Embryonic facial prominence (tissue), 1 donor: ENCODE results near the gene C11orf58.
A peak's percentile ranks its signal among the peaks of the same experiment; 100 is the strongest.

Experiments
- DNase-seq: peaks from one replicate; pipeline ENCODE4 v3.0.0-alpha.2; 2016; ENCODE audit errors: extremely low spot score

C11orf58 gene

DNA sequence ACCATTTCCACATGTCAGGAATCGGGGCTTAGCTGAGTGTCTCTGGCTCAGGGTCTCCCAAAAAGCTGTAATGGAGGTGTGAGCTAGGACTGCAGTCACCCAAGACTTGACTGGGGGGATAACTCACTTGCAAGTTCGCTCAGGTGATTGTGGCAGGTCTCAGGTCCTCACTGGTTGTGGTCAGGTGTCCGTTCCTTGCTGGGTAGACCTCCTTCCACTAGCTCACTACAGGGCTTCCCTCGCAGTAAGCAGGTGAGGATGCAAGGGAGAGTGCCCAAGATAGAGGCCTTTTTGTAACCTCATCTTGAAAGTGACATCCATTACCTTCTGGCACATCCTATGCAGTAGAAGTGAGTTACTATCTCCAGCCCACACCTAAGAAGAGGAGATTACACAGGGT, 29.5 kb downstream of the C11orf58 start:
- DNase-seq, result no peak

DNA sequence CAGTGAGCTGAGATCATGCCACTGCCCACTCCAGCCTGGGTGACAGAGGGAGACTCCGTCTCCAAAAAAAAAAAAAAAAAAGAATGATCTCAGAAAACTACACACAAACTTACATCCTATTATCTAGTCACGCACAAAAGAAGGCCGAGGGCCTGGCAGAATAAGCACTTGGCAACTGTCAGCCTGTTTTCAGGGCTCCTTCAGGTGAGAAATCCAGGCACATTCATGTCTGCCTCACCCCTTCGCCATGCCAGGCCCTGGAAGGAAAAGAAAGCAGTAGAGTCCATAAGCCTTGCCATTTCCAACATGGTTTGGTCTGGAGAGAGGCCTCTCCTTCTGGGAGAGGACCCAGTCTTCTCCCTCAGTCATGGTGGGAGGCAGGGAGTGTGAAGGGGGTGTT, 30.9 kb downstream of the C11orf58 start:
- DNase-seq, result no peak

- DNase-seq, result no peak
Observed at GRCh38 chr11:16770016-16770415, 31.6 kb downstream of the C11orf58 start.

DNA sequence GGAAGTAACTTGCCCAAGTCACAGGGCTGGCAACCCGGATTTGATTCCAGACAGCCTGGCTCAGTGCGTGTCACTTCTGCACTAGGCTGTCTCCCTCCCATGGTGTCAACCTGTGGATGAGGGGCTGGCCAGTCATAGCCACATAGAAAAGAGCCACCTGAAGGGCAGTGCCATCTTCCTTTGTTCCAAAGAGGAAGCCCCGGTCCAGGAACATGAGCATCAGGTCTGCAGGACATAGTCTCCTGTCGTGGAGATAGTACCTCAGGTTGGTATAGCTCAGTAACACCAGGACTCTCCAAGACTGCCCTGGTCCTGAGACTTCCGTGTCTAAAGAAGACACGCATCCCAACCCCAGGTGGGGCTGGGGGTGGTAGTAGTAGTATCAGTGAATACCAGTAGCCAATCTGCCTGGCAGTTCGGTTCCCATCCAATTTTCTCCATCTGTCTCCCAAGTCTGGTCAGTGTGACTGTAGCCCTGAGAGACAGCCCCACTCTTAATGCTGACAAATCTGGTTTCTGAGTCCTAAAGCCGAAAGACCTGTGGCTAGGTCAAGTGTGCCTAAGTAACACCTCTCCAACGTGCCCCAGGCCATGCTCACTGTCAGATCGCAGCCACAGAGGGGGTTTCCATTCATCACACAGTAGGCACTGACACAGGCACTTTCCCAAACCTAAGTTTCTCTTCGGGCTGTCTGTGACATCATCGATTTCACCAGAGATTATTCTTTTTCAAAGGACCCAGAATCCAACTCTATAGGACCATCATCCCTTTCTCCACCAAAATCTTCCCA, 33.1 kb downstream of the C11orf58 start:
- DNase-seq, result no peak

GRCh38 chr11:16772141-16772512, 33.7 kb downstream of the C11orf58 start:
- no peak for DNase-seq

GRCh38 chr11:16773981-16774935, 35.8 kb downstream of the C11orf58 start:
- no peak for DNase-seq

GRCh38 chr11:16774936-16775613, 36.6 kb downstream of the C11orf58 start:
- DNase-seq, result no peak

- DNase-seq, result no peak
Observed at GRCh38 chr11:16775614-16776283, 37.3 kb downstream of the C11orf58 start.

DNA sequence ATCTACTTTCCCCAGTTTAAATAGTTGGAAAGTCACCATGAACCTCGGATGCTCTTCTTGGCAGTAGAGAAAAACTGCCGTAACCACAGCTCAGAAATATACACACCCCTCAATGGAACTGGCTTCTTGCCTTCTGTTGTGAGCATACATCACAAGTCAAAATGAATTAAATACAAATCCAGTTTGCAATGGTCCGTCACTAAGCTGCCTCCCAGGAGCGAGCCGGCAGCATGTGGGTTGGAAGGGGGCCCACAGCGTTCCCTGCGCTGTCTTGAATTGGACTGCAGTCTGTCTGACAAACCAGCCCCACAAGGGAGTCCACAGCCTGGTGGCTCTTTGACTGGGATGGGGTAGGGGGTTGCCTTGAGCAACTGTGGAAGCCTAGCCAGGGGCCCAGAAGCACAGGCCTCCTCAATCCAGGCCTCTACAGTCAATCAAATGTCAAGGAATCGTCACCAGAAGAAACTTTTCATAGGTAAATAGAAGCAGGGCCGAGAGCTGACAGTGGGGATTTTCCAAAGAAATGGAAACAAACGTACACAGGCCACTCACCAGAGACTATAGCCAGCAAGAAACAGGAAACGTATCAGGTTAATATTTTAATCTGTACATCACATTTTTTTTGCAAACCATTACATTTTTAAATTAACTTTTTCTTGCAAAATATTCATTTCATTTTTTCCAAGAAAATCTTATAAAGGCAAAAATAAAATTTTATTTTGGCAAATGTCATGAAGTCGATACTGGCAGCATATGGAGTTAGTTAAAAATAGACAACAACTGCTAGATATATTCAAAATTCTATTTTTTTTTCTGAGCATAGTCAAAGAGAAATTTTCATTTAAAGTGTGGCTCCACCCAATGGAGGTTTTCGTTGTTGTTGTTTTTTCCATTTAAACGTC, 38.5 kb downstream of the C11orf58 start:
- DNase-seq, result peak; percentile 84

- DNase-seq, result no peak
Observed at GRCh38 chr11:16777613-16777975, 39.1 kb downstream of the C11orf58 start.

- no peak for DNase-seq
Observed at GRCh38 chr11:16778286-16778685, 39.8 kb downstream of the C11orf58 start.

- DNase-seq, result no peak
Observed at GRCh38 chr11:16778876-16779275, 40.4 kb downstream of the C11orf58 start.

GRCh38 chr11:16779436-16779835, 41.0 kb downstream of the C11orf58 start:
- DNase-seq, result no peak

DNA sequence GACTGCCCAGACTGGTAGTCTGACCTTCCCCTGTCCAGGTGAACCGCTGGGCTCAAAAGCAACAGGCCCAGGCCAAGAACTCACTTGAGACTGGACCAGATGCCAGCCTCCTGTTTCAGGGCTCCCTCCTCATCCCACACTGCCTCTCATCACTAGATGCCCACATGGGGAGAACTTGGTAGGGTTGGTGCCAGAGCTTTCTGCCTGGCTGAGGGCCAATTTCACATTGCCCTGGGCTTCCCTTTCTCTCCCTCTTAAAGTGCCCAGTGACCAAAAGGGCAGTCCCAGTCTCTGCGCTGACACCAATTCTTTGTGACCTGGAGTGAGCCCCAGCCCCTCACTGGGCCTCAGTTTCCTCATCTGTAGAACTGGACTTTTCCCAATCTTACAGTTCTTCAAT, 41.7 kb downstream of the C11orf58 start:
- no peak for DNase-seq

- DNase-seq, result no peak
Observed at GRCh38 chr11:16780698-16781550, 42.5 kb downstream of the C11orf58 start.

DNA sequence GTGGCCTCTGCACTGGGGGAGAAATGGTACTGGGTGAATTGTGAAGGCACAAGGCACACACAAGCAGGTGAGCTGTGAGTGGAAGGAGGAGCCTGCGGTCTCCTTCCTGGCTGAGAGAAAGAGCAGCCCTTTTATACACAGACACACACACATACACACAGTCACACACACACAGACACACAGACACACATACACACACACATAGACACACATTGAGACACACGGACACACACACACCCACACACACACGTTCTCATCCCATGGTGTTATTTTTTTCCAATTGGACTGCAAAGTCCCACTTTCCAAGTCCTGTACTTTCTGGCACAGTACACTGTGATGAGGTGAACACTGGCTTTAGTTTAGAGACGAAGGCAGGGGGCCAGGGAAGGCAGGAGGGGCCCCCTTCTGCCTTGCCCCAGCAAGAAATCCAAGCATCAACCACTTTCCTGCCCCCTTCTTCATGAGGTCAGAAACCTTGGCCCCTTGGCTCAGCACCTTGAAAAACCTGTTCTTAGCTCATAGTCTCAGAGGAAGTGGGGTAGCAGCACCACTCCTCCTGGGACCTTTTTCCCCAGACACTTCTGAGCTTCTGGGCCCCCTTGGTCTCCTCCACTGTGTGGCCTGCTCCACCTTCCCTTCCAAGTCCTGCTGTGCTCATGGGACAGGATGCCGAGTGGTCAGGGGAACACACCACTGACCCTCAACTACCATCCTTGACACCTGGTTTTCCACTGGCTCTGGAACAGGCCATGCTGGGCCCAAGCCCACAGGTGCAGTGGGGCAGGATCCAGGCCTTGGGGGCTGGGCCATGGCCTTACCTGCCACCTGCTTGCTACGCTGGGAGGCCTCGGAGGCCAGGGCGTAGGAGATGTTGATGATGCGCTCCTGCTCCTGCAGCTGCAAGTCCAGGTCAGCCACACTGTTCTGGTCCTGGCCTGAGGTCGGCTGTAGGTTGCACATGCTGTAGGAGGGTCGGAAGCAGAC, 43.8 kb downstream of the C11orf58 start:
- no peak for DNase-seq

DNA sequence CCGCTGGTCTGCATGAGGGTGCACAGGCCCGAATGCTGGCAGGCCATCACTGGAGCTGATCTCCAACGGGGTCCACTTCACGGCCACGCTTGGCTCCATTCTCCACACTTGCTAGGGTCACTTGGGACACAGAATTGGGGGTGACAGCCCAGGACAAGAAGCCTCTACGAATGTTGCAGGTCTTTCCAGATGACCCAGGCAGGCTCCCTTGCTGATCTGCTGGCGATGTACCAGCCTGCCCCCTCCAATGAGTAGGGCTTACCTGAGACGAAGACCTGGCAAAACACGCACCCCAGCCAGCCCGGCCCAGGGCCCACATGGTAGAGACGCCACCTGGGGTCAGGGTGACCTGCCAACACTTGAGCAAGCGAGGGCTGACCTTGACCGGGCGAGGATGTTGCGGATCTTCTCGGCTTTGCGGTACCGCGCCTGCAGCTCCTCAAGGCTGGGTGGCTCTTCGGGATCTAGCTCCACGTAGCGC, 44.9 kb downstream of the C11orf58 start:
- no peak for DNase-seq

- no peak for DNase-seq
Observed at GRCh38 chr11:16784097-16784496, 45.6 kb downstream of the C11orf58 start.
